Measurements from ENCODE around the gene SLC35F1. TPM values are rescaled to one million over a fixed set of nuclear protein-coding genes. Genes with fewer than 3 reads are reported as not detected.

Gene SLC35F1
- polyA plus RNA-seq, 1 donor (not counting 4 experiments of a cell fraction or from before 2014, with no cell fraction given), result not detected

- no peaks in the 10 kb centered on the region for H3K4me1 ChIP-seq (ENCODE audit: control insufficient read depth, extremely low read depth, insufficient read depth, low read length)
- no peak overlapping the region for H3K27ac ChIP-seq (ENCODE audit: control insufficient read depth, insufficient read depth, low read length)
- H3K79me2 ChIP-seq (ENCODE audit: control insufficient read depth, insufficient read depth, low read length), result no peaks in the 10 kb centered on the region
- DNase-seq (ENCODE audit: low read depth, low spot score) (no peak), FAIRE-seq (no peak)
- no peak overlapping the region for H3K4me3 ChIP-seq (ENCODE audit: control insufficient read depth in 2 of 3, extremely low read depth in 1 of 3, insufficient read depth in 2 of 3, low read depth in 1 of 3, low read length in 3 of 3)
- dilution Hi-C loops (cut with MboI; ENCODE audit: extremely low pct_ligation_motif_present, low sequenced_read_pairs), result no loop called here
- H4K20me1 ChIP-seq (ENCODE audit: control insufficient read depth, extremely low read depth, insufficient read depth, low read length), result no peaks in the 10 kb centered on the region
- no peak overlapping the region for H3K4me2 ChIP-seq (ENCODE audit: control insufficient read depth, extremely low read depth, insufficient read depth, low read depth, low read length)
- H3K27me3 ChIP-seq (ENCODE audit: control insufficient read depth, extremely low read depth, insufficient read depth, low read length), result no peaks in the 10 kb centered on the region
- H3K36me3 ChIP-seq (ENCODE audit: control insufficient read depth in 2 of 2, extremely low read depth in 1 of 2, insufficient read depth in 2 of 2, low read length in 2 of 2), result no peaks in the 10 kb centered on the region
- TF ChIP-seq CTCF (optimal IDR thresholded peaks at IDR 0.05 in 1 of 3, IDR thresholded peaks at IDR 0.05 in 1 of 3, conservative IDR thresholded peaks at IDR 0.05 in 1 of 3; ENCODE audit: extremely low read depth in 1 of 3, insufficient read depth in 2 of 3, low read length in 3 of 3), result no peak
- no peak overlapping the region for H3K9ac ChIP-seq (ENCODE audit: control insufficient read depth, extremely low read depth, insufficient read depth, low read length)
- no peaks in the 10 kb centered on the region for H3K9me3 ChIP-seq (ENCODE audit: control insufficient read depth, low read depth, low read length)
- no peak overlapping the region for H2AFZ ChIP-seq (ENCODE audit: control insufficient read depth, low read length)
- H3K9me1 ChIP-seq (ENCODE audit: control insufficient read depth, extremely low read depth, insufficient read depth, low read length), result no peaks in the 10 kb centered on the region
These were observed 305.5 kb downstream of the SLC35F1 start for GRCh38 chr6:118212451-118213173.

- TF ChIP-seq EZH2 (IDR thresholded peaks at IDR 0.05; ENCODE audit: low read length) (no peak), CTCF (optimal IDR thresholded peaks at IDR 0.05 in 1 of 3, IDR thresholded peaks at IDR 0.05 in 1 of 3, conservative IDR thresholded peaks at IDR 0.05 in 1 of 3; ENCODE audit: extremely low read depth in 1 of 3, insufficient read depth in 2 of 3, low read length in 3 of 3) (no peak)
- no peak overlapping the region for H3K4me3 ChIP-seq (ENCODE audit: control insufficient read depth in 2 of 3, extremely low read depth in 1 of 3, insufficient read depth in 2 of 3, low read depth in 1 of 3, low read length in 3 of 3)
- no peaks in the 10 kb centered on the region for H3K9me3 ChIP-seq (ENCODE audit: control insufficient read depth, low read depth, low read length)
- no peak overlapping the region for H3K27ac ChIP-seq (ENCODE audit: control insufficient read depth, insufficient read depth, low read length)
- no peaks in the 10 kb centered on the region for H3K79me2 ChIP-seq (ENCODE audit: control insufficient read depth, insufficient read depth, low read length)
- H3K4me2 ChIP-seq (ENCODE audit: control insufficient read depth, extremely low read depth, insufficient read depth, low read depth, low read length), result no peak overlapping the region
- H2AFZ ChIP-seq (ENCODE audit: control insufficient read depth, low read length), result no peak overlapping the region
- no peaks in the 10 kb centered on the region for H3K4me1 ChIP-seq (ENCODE audit: control insufficient read depth, extremely low read depth, insufficient read depth, low read length)
- no peaks in the 10 kb centered on the region for H3K36me3 ChIP-seq (ENCODE audit: control insufficient read depth in 2 of 2, extremely low read depth in 1 of 2, insufficient read depth in 2 of 2, low read length in 2 of 2)
- H3K27me3 ChIP-seq (ENCODE audit: control insufficient read depth, extremely low read depth, insufficient read depth, low read length), result no peaks in the 10 kb centered on the region
- FAIRE-seq (no peak), DNase-seq (ENCODE audit: low read depth, low spot score) (no peak)
- dilution Hi-C loops (cut with MboI; ENCODE audit: extremely low pct_ligation_motif_present, low sequenced_read_pairs), result no loop called here
- H4K20me1 ChIP-seq (ENCODE audit: control insufficient read depth, extremely low read depth, insufficient read depth, low read length), result no peaks in the 10 kb centered on the region
- H3K9me1 ChIP-seq (ENCODE audit: control insufficient read depth, extremely low read depth, insufficient read depth, low read length), result no peaks in the 10 kb centered on the region
- no peak overlapping the region for H3K9ac ChIP-seq (ENCODE audit: control insufficient read depth, extremely low read depth, insufficient read depth, low read length)
These were observed 308.2 kb downstream of the SLC35F1 start for GRCh38 chr6:118215269-118215668.
